A549 (cell line): ENCODE results near the gene PCNX2.

ENCODE experiments used
- EP300 ChIP-seq, 2 experiments: fragments of >200 bp; sonication (Bioruptor Twin); formaldehyde crosslinking; IDR thresholded peaks; 2 replicates in 1 of 2; 3 replicates in 1 of 2; pipeline ENCODE4 v1.6.1; 2016 to 2017
- ESRRA ChIP-seq: fragments of 150-350 bp; IDR thresholded peaks from 2 replicates; pipeline ENCODE4 v1.6.1; 2014; ENCODE audit warnings: mild to moderate bottlenecking, low read length, borderline replicate concordance
- JUNB ChIP-seq: fragments of >200 bp; sonication (Bioruptor Twin); formaldehyde crosslinking; IDR thresholded peaks from 2 replicates; pipeline ENCODE4 v1.6.1; 2016
- PHF8 ChIP-seq: fragments of 200-600 bp; sonication (generic); IDR thresholded peaks from 2 replicates; pipeline ENCODE4 v1.6.1; 2016; ENCODE audit warnings: low read depth, mild to moderate bottlenecking, antibody characterized with exemption, moderate library complexity, borderline replicate concordance
- POLR2A ChIP-seq: IDR thresholded peaks from 2 replicates; pipeline ENCODE4 v1.6.1; 2012; ENCODE audit warnings: mild to moderate bottlenecking, low read length
- TF ChIP-seq, protein P1 (sequence below): fragments of >200 bp; sonication (Bioruptor Twin); formaldehyde crosslinking; IDR thresholded peaks from 3 replicates; pipeline ENCODE4 v1.5.1; 2016
- TF ChIP-seq, protein P2 (sequence below): fragments of 200-600 bp; sonication (generic); IDR thresholded peaks from 2 replicates; pipeline ENCODE4 v1.6.1; 2016; ENCODE audit warnings: antibody characterized with exemption, mild to moderate bottlenecking, moderate library complexity
- TF ChIP-seq, protein P3 (sequence below): fragments of 450-650 bp; IDR thresholded peaks from 2 replicates; pipeline ENCODE4 v1.6.1; 2014; ENCODE audit warnings: antibody characterized with exemption

DNA sequence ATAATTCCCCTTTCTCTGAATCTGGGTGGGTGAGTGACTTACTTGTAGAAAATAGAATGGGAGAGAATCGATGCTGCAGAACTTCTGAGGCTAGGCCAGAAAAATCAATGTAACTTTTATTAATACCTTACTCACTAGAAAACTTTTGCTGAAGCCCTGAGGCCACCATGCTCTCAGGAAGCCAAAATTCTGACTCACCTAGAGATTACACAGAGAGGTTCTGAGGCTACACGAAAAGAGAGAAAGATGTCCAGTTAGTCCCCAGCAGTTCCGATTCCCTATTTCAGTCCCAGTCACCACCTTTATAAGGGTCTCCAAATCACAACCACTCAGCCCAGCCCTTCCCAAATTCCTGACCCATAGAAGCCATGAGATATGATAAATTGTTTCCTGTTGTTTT lies 210.0 kb downstream of the PCNX2 start:
- TF ChIP-seq, protein P1, sequence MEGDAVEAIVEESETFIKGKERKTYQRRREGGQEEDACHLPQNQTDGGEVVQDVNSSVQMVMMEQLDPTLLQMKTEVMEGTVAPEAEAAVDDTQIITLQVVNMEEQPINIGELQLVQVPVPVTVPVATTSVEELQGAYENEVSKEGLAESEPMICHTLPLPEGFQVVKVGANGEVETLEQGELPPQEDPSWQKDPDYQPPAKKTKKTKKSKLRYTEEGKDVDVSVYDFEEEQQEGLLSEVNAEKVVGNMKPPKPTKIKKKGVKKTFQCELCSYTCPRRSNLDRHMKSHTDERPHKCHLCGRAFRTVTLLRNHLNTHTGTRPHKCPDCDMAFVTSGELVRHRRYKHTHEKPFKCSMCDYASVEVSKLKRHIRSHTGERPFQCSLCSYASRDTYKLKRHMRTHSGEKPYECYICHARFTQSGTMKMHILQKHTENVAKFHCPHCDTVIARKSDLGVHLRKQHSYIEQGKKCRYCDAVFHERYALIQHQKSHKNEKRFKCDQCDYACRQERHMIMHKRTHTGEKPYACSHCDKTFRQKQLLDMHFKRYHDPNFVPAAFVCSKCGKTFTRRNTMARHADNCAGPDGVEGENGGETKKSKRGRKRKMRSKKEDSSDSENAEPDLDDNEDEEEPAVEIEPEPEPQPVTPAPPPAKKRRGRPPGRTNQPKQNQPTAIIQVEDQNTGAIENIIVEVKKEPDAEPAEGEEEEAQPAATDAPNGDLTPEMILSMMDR: no peak
- no peak for TF ChIP-seq EP300 (IDR thresholded peaks at IDR 0.05)
- TF ChIP-seq POLR2A: no peak
- no peak for TF ChIP-seq ESRRA
- TF ChIP-seq PHF8: no peak
- TF ChIP-seq, protein P2, sequence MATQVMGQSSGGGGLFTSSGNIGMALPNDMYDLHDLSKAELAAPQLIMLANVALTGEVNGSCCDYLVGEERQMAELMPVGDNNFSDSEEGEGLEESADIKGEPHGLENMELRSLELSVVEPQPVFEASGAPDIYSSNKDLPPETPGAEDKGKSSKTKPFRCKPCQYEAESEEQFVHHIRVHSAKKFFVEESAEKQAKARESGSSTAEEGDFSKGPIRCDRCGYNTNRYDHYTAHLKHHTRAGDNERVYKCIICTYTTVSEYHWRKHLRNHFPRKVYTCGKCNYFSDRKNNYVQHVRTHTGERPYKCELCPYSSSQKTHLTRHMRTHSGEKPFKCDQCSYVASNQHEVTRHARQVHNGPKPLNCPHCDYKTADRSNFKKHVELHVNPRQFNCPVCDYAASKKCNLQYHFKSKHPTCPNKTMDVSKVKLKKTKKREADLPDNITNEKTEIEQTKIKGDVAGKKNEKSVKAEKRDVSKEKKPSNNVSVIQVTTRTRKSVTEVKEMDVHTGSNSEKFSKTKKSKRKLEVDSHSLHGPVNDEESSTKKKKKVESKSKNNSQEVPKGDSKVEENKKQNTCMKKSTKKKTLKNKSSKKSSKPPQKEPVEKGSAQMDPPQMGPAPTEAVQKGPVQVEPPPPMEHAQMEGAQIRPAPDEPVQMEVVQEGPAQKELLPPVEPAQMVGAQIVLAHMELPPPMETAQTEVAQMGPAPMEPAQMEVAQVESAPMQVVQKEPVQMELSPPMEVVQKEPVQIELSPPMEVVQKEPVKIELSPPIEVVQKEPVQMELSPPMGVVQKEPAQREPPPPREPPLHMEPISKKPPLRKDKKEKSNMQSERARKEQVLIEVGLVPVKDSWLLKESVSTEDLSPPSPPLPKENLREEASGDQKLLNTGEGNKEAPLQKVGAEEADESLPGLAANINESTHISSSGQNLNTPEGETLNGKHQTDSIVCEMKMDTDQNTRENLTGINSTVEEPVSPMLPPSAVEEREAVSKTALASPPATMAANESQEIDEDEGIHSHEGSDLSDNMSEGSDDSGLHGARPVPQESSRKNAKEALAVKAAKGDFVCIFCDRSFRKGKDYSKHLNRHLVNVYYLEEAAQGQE: no peak
- TF ChIP-seq, protein P3, sequence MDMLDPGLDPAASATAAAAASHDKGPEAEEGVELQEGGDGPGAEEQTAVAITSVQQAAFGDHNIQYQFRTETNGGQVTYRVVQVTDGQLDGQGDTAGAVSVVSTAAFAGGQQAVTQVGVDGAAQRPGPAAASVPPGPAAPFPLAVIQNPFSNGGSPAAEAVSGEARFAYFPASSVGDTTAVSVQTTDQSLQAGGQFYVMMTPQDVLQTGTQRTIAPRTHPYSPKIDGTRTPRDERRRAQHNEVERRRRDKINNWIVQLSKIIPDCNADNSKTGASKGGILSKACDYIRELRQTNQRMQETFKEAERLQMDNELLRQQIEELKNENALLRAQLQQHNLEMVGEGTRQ: no peak
- TF ChIP-seq JUNB: no peak
